HEK293 (cell line): ENCODE data around the gene CNTNAP4.

Experiments
- CTCF ChIA-PET: fragments of 350-600 bp; formaldehyde crosslinking; extraction: SDS; loops from one replicate; lab custom pipeline; 2021; ENCODE audit warnings: antibody characterized with exemption; lab: Yijun Ruan, JAX
- POLR2A ChIA-PET: fragments of 300-600 bp; formaldehyde crosslinking; extraction: SDS; loops from one replicate; lab custom pipeline; 2020; ENCODE audit warnings: antibody characterized with exemption, inconsistent platforms; lab: Yijun Ruan, JAX
- H3K27ac ChIP-seq: fragments of 200-500 bp; sonication (Bioruptor generic); 2 replicates; pipeline ENCODE4 v1.5.1; 2014; ENCODE audit warnings: low read depth, low read length, control low read depth, inconsistent platforms; ENCODE audit errors: extremely low read depth
- H3K36me3 ChIP-seq, 2 experiments: fragments of 200-500 bp in 1 of 2; sonication (Bioruptor generic) in 1 of 2; 1 replicate in 1 of 2; 2 replicates in 1 of 2; pipeline ENCODE4 v1.5.1; 2014 to 2017; ENCODE audit warnings: inconsistent platforms in 2 of 2, low read length in 2 of 2; ENCODE audit not compliant: control insufficient read depth in 2 of 2, insufficient read depth in 1 of 2
- H3K4me1 ChIP-seq: fragments of 200-500 bp; sonication (Bioruptor generic); 2 replicates; pipeline ENCODE4 v1.5.1; 2014; ENCODE audit warnings: mild to moderate bottlenecking, low read length, inconsistent platforms; ENCODE audit not compliant: control insufficient read depth, insufficient read depth
- H3K4me3 ChIP-seq: 2 replicates; pipeline ENCODE4 v1.5.1; 2011; ENCODE audit warnings: low read depth, mild to moderate bottlenecking, control low read depth, low read length, moderate library complexity
- H3K9me3 ChIP-seq: fragments of 200-500 bp; sonication (Bioruptor generic); 2 replicates; pipeline ENCODE4 v1.5.1; 2014; ENCODE audit warnings: low read depth, low read length, inconsistent platforms; ENCODE audit not compliant: control insufficient read depth, insufficient read depth
- FEZF1 ChIP-seq: fragments of 450-650 bp; formaldehyde crosslinking; IDR thresholded peaks from 2 replicates; pipeline ENCODE4 v1.5.1; 2016; ENCODE audit warnings: missing biosample characterization, missing genetic modification characterization
- HOXA7 ChIP-seq: sonication (generic); formaldehyde crosslinking; IDR thresholded peaks from 2 replicates; pipeline ENCODE4 v1.8.1; 2022; ENCODE audit warnings: missing genetic modification reagents, borderline replicate concordance
- SP7 ChIP-seq: fragments of 450-650 bp; formaldehyde crosslinking; IDR thresholded peaks from 2 replicates; pipeline ENCODE4 v1.5.1; 2016; ENCODE audit warnings: missing biosample characterization, missing genetic modification characterization
- ZBTB7A ChIP-seq: fragments of 450-650 bp; formaldehyde crosslinking; IDR thresholded peaks from 2 replicates; pipeline ENCODE4 v1.5.1; 2016; ENCODE audit warnings: low read depth, missing biosample characterization, missing genetic modification characterization
- ZFP69B ChIP-seq: fragments of 450-650 bp; formaldehyde crosslinking; IDR thresholded peaks from 2 replicates; pipeline ENCODE4 v1.5.1; 2016; ENCODE audit warnings: missing biosample characterization, missing genetic modification characterization
- ZNF114 ChIP-seq: fragments of 450-650 bp; formaldehyde crosslinking; IDR thresholded peaks from 2 replicates; pipeline ENCODE4 v1.5.0; 2017; ENCODE audit warnings: missing biosample characterization, missing genetic modification characterization
- ZNF132 ChIP-seq: fragments of 450-650 bp; formaldehyde crosslinking; IDR thresholded peaks from 2 replicates; pipeline ENCODE4 v1.5.1; 2017; ENCODE audit warnings: missing biosample characterization, missing genetic modification characterization, borderline replicate concordance
- ZNF19 ChIP-seq: fragments of 450-650 bp; formaldehyde crosslinking; IDR thresholded peaks from 2 replicates; pipeline ENCODE4; 2016; ENCODE audit warnings: missing biosample characterization, missing genetic modification characterization, low read depth
- ZNF2 ChIP-seq: fragments of 450-650 bp; formaldehyde crosslinking; IDR thresholded peaks from 2 replicates; pipeline ENCODE4 v1.5.1; 2016; ENCODE audit warnings: missing biosample characterization, missing genetic modification characterization
- ZNF211 ChIP-seq: fragments of 450-650 bp; formaldehyde crosslinking; IDR thresholded peaks from 2 replicates; pipeline ENCODE4 v1.5.1; 2016; ENCODE audit warnings: low read depth, missing biosample characterization, missing genetic modification characterization
- ZNF280C ChIP-seq: fragments of 450-650 bp; formaldehyde crosslinking; IDR thresholded peaks from 2 replicates; pipeline ENCODE4 v1.5.1; 2016; ENCODE audit warnings: missing biosample characterization, missing genetic modification characterization
- ZNF335 ChIP-seq: fragments of 450-650 bp; formaldehyde crosslinking; conservative IDR thresholded peaks from 2 replicates; pipeline ENCODE4 v1.5.1; 2016; ENCODE audit warnings: missing biosample characterization, missing genetic modification characterization
- ZNF354C ChIP-seq: fragments of 450-650 bp; formaldehyde crosslinking; IDR thresholded peaks from 2 replicates; pipeline ENCODE4 v1.5.1; 2016; ENCODE audit warnings: missing biosample characterization, missing genetic modification characterization, low read depth, borderline replicate concordance
- ZNF391 ChIP-seq: fragments of 450-650 bp; formaldehyde crosslinking; IDR thresholded peaks from 2 replicates; pipeline ENCODE4 v1.5.1; 2016; ENCODE audit warnings: low read depth, missing biosample characterization, missing genetic modification characterization, borderline replicate concordance
- ZNF426 ChIP-seq: fragments of 450-650 bp; formaldehyde crosslinking; IDR thresholded peaks from 2 replicates; pipeline ENCODE4 v1.5.1; 2017; ENCODE audit warnings: missing biosample characterization, missing genetic modification characterization, mild to moderate bottlenecking, inconsistent platforms, moderate library complexity
- ZNF558 ChIP-seq: fragments of 450-650 bp; formaldehyde crosslinking; IDR thresholded peaks from 2 replicates; pipeline ENCODE4 v1.5.1; 2016; ENCODE audit warnings: missing biosample characterization, missing genetic modification characterization
- ZNF707 ChIP-seq: fragments of 450-650 bp; formaldehyde crosslinking; IDR thresholded peaks from 2 replicates; pipeline ENCODE4 v1.5.1; 2016; ENCODE audit warnings: missing biosample characterization, missing genetic modification characterization
- ZNF747 ChIP-seq: fragments of 450-650 bp; formaldehyde crosslinking; IDR thresholded peaks from 2 replicates; pipeline ENCODE4 v1.5.1; 2016; ENCODE audit warnings: missing biosample characterization, missing genetic modification characterization
- TF ChIP-seq, protein P1 (sequence below): fragments of 450-650 bp; formaldehyde crosslinking; IDR thresholded peaks from 2 replicates; pipeline ENCODE4 v1.5.1; 2016; ENCODE audit warnings: missing biosample characterization, missing genetic modification characterization, borderline replicate concordance
- TF ChIP-seq, protein P2 (sequence below): fragments of 450-650 bp; formaldehyde crosslinking; IDR thresholded peaks from 2 replicates; pipeline ENCODE4 v1.5.1; 2017; ENCODE audit warnings: missing biosample characterization, mild to moderate bottlenecking, missing genetic modification characterization, moderate library complexity

The CNTNAP4 gene

GRCh38 chr16:76329106-76329505 lies 51.9 kb downstream of the CNTNAP4 start:
- no peaks in the 10 kb centered on the region for H3K36me3 ChIP-seq
- H3K4me1 ChIP-seq, result no peaks in the 10 kb centered on the region
- TF ChIP-seq, protein P1, sequence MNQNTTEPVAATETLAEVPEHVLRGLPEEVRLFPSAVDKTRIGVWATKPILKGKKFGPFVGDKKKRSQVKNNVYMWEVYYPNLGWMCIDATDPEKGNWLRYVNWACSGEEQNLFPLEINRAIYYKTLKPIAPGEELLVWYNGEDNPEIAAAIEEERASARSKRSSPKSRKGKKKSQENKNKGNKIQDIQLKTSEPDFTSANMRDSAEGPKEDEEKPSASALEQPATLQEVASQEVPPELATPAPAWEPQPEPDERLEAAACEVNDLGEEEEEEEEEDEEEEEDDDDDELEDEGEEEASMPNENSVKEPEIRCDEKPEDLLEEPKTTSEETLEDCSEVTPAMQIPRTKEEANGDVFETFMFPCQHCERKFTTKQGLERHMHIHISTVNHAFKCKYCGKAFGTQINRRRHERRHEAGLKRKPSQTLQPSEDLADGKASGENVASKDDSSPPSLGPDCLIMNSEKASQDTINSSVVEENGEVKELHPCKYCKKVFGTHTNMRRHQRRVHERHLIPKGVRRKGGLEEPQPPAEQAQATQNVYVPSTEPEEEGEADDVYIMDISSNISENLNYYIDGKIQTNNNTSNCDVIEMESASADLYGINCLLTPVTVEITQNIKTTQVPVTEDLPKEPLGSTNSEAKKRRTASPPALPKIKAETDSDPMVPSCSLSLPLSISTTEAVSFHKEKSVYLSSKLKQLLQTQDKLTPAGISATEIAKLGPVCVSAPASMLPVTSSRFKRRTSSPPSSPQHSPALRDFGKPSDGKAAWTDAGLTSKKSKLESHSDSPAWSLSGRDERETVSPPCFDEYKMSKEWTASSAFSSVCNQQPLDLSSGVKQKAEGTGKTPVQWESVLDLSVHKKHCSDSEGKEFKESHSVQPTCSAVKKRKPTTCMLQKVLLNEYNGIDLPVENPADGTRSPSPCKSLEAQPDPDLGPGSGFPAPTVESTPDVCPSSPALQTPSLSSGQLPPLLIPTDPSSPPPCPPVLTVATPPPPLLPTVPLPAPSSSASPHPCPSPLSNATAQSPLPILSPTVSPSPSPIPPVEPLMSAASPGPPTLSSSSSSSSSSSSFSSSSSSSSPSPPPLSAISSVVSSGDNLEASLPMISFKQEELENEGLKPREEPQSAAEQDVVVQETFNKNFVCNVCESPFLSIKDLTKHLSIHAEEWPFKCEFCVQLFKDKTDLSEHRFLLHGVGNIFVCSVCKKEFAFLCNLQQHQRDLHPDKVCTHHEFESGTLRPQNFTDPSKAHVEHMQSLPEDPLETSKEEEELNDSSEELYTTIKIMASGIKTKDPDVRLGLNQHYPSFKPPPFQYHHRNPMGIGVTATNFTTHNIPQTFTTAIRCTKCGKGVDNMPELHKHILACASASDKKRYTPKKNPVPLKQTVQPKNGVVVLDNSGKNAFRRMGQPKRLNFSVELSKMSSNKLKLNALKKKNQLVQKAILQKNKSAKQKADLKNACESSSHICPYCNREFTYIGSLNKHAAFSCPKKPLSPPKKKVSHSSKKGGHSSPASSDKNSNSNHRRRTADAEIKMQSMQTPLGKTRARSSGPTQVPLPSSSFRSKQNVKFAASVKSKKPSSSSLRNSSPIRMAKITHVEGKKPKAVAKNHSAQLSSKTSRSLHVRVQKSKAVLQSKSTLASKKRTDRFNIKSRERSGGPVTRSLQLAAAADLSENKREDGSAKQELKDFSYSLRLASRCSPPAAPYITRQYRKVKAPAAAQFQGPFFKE, result no peak
- TF ChIP-seq ZNF132 (no peak), SP7 (no peak), ZNF354C (tag by site-specific recombination) (no peak), ZBTB7A (no peak), HOXA7 (CRISPR knock-in tag) (no peak), ZNF426 (tag by site-specific recombination) (no peak), ZFP69B (tag by site-specific recombination) (no peak), ZNF335 (tag by site-specific recombination) (no peak), ZNF391 (tag by site-specific recombination) (no peak), ZNF2 (tag by site-specific recombination) (no peak), ZNF558 (tag by site-specific recombination) (no peak), ZNF747 (tag by site-specific recombination) (no peak), ZNF19 (tag by site-specific recombination) (no peak), FEZF1 (tag by site-specific recombination) (no peak), ZNF211 (tag by site-specific recombination) (no peak), ZNF707 (no peak), ZNF114 (tag by site-specific recombination) (no peak), ZNF280C (tag by site-specific recombination) (no peak)
- TF ChIP-seq, protein P2, sequence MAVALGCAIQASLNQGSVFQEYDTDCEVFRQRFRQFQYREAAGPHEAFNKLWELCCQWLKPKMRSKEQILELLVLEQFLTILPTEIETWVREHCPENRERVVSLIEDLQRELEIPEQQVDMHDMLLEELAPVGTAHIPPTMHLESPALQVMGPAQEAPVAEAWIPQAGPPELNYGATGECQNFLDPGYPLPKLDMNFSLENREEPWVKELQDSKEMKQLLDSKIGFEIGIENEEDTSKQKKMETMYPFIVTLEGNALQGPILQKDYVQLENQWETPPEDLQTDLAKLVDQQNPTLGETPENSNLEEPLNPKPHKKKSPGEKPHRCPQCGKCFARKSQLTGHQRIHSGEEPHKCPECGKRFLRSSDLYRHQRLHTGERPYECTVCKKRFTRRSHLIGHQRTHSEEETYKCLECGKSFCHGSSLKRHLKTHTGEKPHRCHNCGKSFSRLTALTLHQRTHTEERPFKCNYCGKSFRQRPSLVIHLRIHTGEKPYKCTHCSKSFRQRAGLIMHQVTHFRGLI (tag by site-specific recombination), result no peak
- H3K4me3 ChIP-seq, result no peak overlapping the region
- CTCF ChIA-PET, result no interaction called here
- no peaks in the 10 kb centered on the region for H3K9me3 ChIP-seq
- H3K27ac ChIP-seq, result no peak overlapping the region
- POLR2A ChIA-PET, result no interaction called here
